Smooth muscle cell of the brain vasculature (primary cell): ENCODE measurements around the gene COP1.
A peak's percentile ranks its signal among the peaks of the same experiment; 100 is the strongest.
"Not testable (repeated sequence)": the region's sequence is repeated elsewhere in the genome, so short reads cannot be mapped to it uniquely, and the experiment has no call there.

Source experiments
- DNase-seq: peaks from one replicate; pipeline ENCODE4 v3.0.0-alpha.2; 2012; ENCODE audit warnings: low read depth, low spot score

Gene COP1

GRCh38 chr1:176043537-176043936 is 163.5 kb downstream of the COP1 start:
- no peak for DNase-seq

GRCh38 chr1:176033881-176034280 is 173.2 kb downstream of the COP1 start:
- DNase-seq, result peak; percentile 24

DNA sequence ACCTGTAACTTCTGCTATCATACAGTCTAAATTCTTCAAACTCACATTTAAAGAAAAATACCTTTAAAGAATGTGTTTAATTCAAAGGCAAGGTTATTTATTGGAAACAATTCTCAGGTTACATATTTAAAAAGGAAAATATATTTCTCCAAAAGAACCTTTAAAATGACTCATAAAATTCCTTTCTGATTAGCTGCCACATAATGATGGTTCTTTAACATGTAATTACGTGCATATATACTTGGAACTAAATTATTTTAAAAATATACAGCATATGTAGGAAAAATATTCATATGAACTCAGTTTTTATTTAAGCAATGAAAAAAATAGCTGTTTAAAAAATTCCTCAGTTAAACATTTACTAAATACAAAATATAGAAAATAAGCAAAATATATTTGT is 173.6 kb downstream of the COP1 start:
- no peak for DNase-seq

DNA sequence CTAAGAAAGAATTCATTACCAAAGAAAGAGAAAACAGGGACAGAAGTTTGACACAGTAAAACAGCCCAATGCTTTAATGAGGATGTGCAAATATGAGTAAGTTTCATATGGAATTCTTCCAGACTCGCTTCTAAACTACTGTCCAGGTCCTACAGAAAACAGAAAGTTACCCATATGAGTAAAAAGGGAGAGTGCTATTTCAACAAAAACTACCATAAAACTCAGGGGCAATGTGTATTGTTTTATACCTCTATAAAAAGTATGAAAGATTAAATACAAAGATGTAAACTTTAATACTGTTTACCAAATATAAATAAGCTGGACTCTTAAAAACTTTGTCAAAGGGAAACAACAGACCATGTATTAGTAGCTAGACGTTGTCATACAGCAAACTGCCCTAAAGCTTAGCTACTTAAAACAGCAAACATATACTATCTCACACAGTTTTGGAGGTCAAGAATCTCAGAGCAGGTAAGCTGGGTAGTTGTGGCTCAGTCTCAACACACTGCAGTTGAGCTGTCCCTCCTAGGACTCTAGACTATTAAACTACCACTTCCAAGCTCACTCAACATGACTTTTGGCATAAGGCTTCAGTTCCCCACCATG is 174.9 kb downstream of the COP1 start:
- no peak for DNase-seq

DNA sequence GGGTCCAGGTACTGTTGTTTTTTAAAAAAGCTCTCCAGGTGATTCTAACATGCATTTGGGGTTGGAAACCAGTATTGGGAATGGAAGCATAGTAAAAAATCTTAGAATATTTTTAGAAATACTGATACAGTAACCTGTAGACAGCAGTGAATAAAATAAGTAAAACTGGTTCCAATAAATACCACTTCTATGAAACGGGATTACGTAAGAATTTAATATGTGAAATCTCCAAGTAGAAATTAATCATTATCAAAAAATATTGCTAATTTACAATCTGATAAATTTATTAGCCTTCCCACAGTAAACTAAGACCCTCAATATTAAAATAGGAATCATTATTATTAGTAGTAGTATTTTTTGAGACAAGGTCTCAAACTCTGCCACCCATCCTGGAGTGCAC is 177.5 kb downstream of the COP1 start:
- DNase-seq, result no peak

GRCh38 chr1:176029155-176029554 is 177.9 kb downstream of the COP1 start:
- DNase-seq, result no peak

GRCh38 chr1:176027934-176028333 is 179.2 kb downstream of the COP1 start:
- not testable (repeated sequence) for DNase-seq

- no peak for DNase-seq
These were observed 184.5 kb downstream of the COP1 start for GRCh38 chr1:176022574-176022973.

DNA sequence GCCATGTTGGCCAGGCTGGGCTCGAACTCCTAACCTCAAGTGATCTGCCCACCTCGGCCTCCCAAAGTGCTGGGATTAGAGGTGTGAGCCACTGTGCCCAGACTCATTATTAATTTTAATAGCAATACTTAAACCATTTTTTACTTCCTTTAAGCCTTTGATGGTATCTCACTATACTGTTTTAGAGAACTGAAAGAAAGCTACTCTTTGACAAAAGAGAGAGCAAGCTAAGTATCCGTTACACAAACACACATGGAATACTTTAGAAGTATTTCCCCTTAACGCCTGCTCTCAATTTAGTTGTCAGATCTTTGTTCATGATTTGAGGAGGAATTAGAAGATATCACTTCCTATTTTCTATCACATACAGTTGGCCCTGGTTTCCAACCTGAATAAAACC is 189.4 kb downstream of the COP1 start:
- no peak for DNase-seq

- no peak for DNase-seq
These were observed 197.1 kb downstream of the COP1 start for GRCh38 chr1:176009951-176010350.

GRCh38 chr1:176007756-176008389 is 199.2 kb downstream of the COP1 start:
- DNase-seq, result not testable (repeated sequence)

GRCh38 chr1:175994660-175995059 is 212.4 kb downstream of the COP1 start:
- not testable (repeated sequence) for DNase-seq

DNA sequence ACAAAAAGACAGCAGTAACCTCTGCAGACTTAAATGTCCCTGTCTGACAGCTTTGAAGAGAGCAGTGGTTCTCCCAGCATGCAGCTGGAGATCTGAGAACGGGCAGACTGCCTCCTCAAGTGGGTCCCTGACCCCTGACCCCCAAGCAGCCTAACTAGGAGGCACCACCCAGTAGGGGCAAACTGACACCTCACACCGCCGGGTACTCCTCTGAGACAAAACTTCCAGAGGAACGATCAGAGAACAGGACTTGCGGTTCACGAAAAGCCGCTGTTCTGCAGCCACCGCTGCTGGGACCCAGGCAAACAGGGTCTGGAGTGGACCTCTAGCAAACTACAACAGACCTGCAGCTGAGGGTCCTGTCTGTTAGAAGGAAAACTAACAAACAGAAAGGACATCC is 214.3 kb downstream of the COP1 start:
- not testable (repeated sequence) for DNase-seq

GRCh38 chr1:175992202-175992601 is 214.9 kb downstream of the COP1 start:
- DNase-seq, result not testable (repeated sequence)

DNA sequence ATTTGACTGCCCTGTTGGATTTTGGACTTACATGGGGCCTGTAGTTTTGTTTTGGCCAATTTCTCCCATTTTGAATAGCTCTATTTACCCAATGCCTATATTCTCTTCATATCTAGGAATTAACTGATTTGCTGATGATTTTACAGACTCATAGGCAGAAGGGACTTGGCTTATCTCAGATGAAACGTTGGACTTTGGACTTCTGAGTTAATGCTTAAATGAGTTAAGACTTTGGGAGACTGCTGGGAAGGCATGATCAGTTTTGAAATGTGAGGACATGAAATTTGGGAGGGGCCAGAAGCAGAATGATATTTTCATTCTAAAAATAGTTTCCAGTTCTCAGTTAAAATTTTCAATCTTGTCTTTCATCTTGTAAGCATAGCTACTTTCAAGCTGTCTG is 222.3 kb downstream of the COP1 start:
- DNase-seq, result no peak

- no peak for DNase-seq
These were observed 222.9 kb downstream of the COP1 start for GRCh38 chr1:175984057-175984812.

GRCh38 chr1:175983363-175983762 is 223.7 kb downstream of the COP1 start:
- DNase-seq, result not testable (repeated sequence)

DNA sequence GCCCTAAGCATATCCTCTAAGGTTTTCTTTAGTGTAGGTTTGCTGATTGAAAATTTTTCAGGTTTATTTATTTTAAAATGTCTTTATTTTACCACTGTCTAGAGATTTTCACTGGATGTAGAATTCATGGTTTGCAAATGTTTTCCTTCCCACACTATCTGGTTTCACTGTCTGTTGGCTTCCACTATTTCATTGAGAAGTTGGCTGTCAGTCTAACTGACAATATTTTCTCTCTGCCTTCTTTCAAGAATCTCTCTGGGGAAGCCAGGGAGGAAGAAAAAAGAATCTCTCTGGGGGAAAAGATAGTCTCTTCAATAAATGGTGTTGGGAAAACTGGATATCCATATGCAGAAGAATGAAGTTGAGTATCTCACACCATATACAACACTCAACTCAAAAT is 226.0 kb downstream of the COP1 start:
- no peak for DNase-seq

DNA sequence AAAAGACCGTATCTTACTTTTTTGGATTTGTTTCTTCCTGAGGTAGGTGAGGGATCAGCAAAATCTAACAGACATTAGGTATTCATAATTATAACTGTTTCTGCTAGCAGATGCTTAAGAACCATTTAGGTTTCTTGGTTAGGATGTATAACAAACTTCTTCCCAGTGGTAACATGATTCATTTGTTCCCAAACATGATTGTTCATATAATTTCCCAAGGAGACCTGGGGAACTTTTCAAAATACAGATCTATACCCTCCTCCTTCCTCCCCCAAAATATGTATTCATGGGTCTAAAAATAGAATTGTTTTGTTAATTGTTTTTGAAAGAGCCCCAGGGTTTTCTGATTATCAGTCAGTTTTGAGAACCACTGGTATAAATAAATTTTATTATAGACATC is 228.2 kb downstream of the COP1 start:
- no peak for DNase-seq

DNA sequence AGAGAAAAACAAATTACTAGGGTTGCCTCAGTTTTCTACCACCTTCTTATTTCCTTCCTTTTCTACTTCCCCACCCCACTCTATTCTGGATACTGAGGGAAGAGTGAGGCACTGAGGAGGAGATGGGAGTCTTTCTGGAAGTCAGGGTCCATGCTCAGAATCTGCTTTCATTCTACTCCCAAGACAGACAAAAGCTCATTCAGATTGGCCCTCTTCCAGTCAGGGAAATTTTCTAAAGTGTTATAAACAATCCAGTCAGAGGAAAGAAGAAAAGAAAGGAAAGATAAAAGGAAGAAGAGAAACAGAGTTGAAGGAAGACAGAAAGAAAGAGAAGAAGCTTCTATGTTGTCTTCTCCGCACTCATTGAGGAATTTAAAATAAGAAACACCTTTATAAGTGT is 228.6 kb downstream of the COP1 start:
- no peak for DNase-seq

- no peak for DNase-seq
These were observed 230.0 kb downstream of the COP1 start for GRCh38 chr1:175976865-175977642.

DNA sequence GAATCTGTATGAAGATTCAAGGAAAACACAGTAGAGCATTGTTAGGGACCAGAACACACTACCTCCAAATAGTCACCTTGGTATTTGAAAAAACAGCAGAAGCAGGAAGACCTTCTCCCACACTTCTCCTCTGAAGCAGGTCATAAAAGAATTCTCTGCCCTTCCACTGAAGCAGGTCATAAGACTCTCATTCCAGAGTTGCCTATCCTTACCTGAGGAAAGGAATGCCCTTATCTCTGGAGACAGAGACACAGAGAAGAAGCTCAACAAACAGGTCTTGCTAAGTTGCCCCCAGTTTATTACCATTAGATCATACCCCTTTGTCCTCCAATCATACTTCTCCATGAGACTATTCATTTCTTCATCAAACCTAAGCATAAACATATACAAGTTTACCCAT is 237.9 kb downstream of the COP1 start:
- DNase-seq, result no peak
